Neural cell (in vitro differentiated cells): ENCODE results near the gene FHOD3. TPM values are rescaled to one million over a fixed set of nuclear protein-coding genes. Genes with fewer than 3 reads are reported as not detected.

Experiments used
- H2AFZ ChIP-seq: fragments of 200-600, 300-800 bp; sonication (generic), shearing (Covaris generic); 2 replicates; pipeline ENCODE4 v1.6.0; 2014; ENCODE audit warnings: low read depth, mild to moderate bottlenecking, antibody characterized with exemption, low read length, moderate library complexity
- H3F3A ChIP-seq: fragments of 200-600 bp; shearing (Covaris generic); 2 replicates; pipeline ENCODE4 v1.6.1; 2016; ENCODE audit warnings: mild to moderate bottlenecking, moderate library complexity, mixed read lengths, antibody characterized with exemption, low read length; ENCODE audit not compliant: insufficient read depth, poor library complexity, severe bottlenecking
- H3K27ac ChIP-seq: fragments of 200-600, 300-800 bp; sonication (generic), shearing (Covaris generic); 2 replicates; pipeline ENCODE4 v1.5.1; 2014; ENCODE audit warnings: mild to moderate bottlenecking, low read length, moderate library complexity
- H3K27me3 ChIP-seq: fragments of 300-800, 200-600 bp; sonication (generic), shearing (Covaris generic); 2 replicates; pipeline ENCODE4 v1.6.0; 2014; ENCODE audit warnings: mild to moderate bottlenecking, low read depth, low read length, moderate library complexity; ENCODE audit not compliant: insufficient read depth
- H3K36me3 ChIP-seq: fragments of 300-800, 200-600 bp; sonication (generic), shearing (Covaris generic); 2 replicates; pipeline ENCODE4 v1.5.1; 2014; ENCODE audit warnings: mild to moderate bottlenecking, antibody characterized with exemption, low read length, moderate library complexity; ENCODE audit not compliant: insufficient read depth
- H3K4me2 ChIP-seq: fragments of 300-800, 200-600 bp; sonication (generic), shearing (Covaris generic); 2 replicates; pipeline ENCODE4 v1.6.0; 2014; ENCODE audit warnings: mild to moderate bottlenecking, low read length
- H3K4me3 ChIP-seq: fragments of 300-800, 200-600 bp; sonication (generic), shearing (Covaris generic); 2 replicates; pipeline ENCODE4 v1.5.1; 2014; ENCODE audit warnings: mild to moderate bottlenecking, low read length, moderate library complexity
- H3K79me2 ChIP-seq: fragments of 200-600 bp; shearing (Covaris generic); replicated peaks from 2 replicates; pipeline ENCODE4 v1.6.0; 2014; ENCODE audit warnings: mild to moderate bottlenecking, low read length, moderate library complexity; ENCODE audit not compliant: insufficient read depth
- H3K9ac ChIP-seq: fragments of 300-800, 200-600 bp; sonication (generic), shearing (Covaris generic); 2 replicates; pipeline ENCODE4 v1.6.1; 2016; ENCODE audit warnings: mild to moderate bottlenecking, low read length, mixed read lengths
- H3K9me2 ChIP-seq: fragments of 200-600 bp; shearing (Covaris generic); 2 replicates; pipeline ENCODE4 v1.6.1; 2016; ENCODE audit warnings: mild to moderate bottlenecking, low read length, mixed read lengths; ENCODE audit not compliant: insufficient read depth
- H3K9me3 ChIP-seq: fragments of 200-600, 300-800 bp; sonication (generic), shearing (Covaris generic); 2 replicates; pipeline ENCODE4 v1.6.1; 2016; ENCODE audit warnings: mild to moderate bottlenecking, mixed run types, low read length, moderate library complexity, mixed read lengths
- H4K20me1 ChIP-seq: fragments of 200-600 bp; shearing (Covaris generic); 2 replicates; pipeline ENCODE4 v1.6.1; 2016; ENCODE audit warnings: mild to moderate bottlenecking, mixed run types; ENCODE audit not compliant: insufficient read depth
- CTCF ChIP-seq: fragments of 450-650 bp; IDR thresholded peaks from 2 replicates; pipeline ENCODE4 v1.5.1; 2014; ENCODE audit warnings: antibody characterized with exemption, mild to moderate bottlenecking, moderate library complexity; ENCODE audit not compliant: poor library complexity, severe bottlenecking
- EP300 ChIP-seq: fragments of 450-650 bp; conservative IDR thresholded peaks from 2 replicates; pipeline ENCODE4 v1.6.1; 2014; ENCODE audit warnings: antibody characterized with exemption, mild to moderate bottlenecking, moderate library complexity; ENCODE audit not compliant: poor library complexity, severe bottlenecking
- EZH2 ChIP-seq: fragments of 200-600, 300-800 bp; shearing (Covaris generic), sonication (generic); IDR thresholded peaks from 2 replicates; pipeline ENCODE4 v1.6.1; 2014; ENCODE audit warnings: antibody characterized with exemption, low read length, borderline replicate concordance, mild to moderate bottlenecking; ENCODE audit not compliant: insufficient read depth, poor library complexity, severe bottlenecking
- MXI1 ChIP-seq: fragments of 450-650 bp; conservative IDR thresholded peaks from 2 replicates; pipeline ENCODE4 v1.6.1; 2014; ENCODE audit warnings: antibody characterized with exemption, mild to moderate bottlenecking; ENCODE audit not compliant: poor library complexity, severe bottlenecking
- POLR2AphosphoS5 ChIP-seq: IDR thresholded peaks from 2 replicates; pipeline ENCODE4 v1.6.1; 2012
- RAD21 ChIP-seq: fragments of 450-650 bp; conservative IDR thresholded peaks from 2 replicates; pipeline ENCODE4 v1.6.1; 2014; ENCODE audit warnings: antibody characterized with exemption, mild to moderate bottlenecking, moderate library complexity
- REST ChIP-seq: IDR thresholded peaks from 2 replicates; pipeline ENCODE4 v1.6.1; 2012; ENCODE audit warnings: borderline replicate concordance
- SMC3 ChIP-seq: fragments of 450-650 bp; conservative IDR thresholded peaks from 2 replicates; pipeline ENCODE4 v1.6.1; 2014; ENCODE audit warnings: antibody characterized with exemption, mild to moderate bottlenecking, moderate library complexity; ENCODE audit not compliant: poor library complexity
- TAF1 ChIP-seq: IDR thresholded peaks from 2 replicates; pipeline ENCODE4 v1.6.1; 2012; ENCODE audit warnings: low read depth
- polyA plus RNA-seq: library from polyadenylated mRNA; depleted of rRNA; stranded (reverse); fragments of >200 nt; gene quantifications from 2 replicates; pipeline ENCODE4 v1.2.3, GENCODE V29; 2014

FHOD3 gene
- polyA plus RNA-seq, 1 donor from 2014 or later = 19.4 TPM

- Histone ChIP-seq H3K36me3 (no peaks in the 10 kb centered on the region), H3F3A (no peaks in the 10 kb centered on the region), H3K9me2 (no peaks in the 10 kb centered on the region), H3K9me3 (no peaks in the 10 kb centered on the region), H3K27me3 (no peaks in the 10 kb centered on the region), H3K27ac (no peak overlapping the region), H4K20me1 (no peaks in the 10 kb centered on the region), H3K79me2 (peaks cover 68% of the 10 kb centered on the region), H2AFZ (no peak overlapping the region), H3K4me2 (no peak overlapping the region), H3K4me3 (no peak overlapping the region), H3K9ac (no peak overlapping the region)
- TF ChIP-seq CTCF (no peak), EP300 (no peak), SMC3 (no peak), TAF1 (no peak), RAD21 (no peak), EZH2 (no peak), POLR2AphosphoS5 (no peak), MXI1 (no peak), REST (no peak)
Observed at GRCh38 chr18:36305375-36305774, 7.9 kb downstream of the FHOD3 start.

- Histone ChIP-seq H3K79me2 (peaks cover 48% of the 10 kb centered on the region), H3K27me3 (no peaks in the 10 kb centered on the region)
Observed at GRCh38 chr18:36307513-36307912, 10.0 kb downstream of the FHOD3 start.

More at GRCh38 chr18:36307513-36307912, 10.0 kb downstream of the FHOD3 start:
- Histone ChIP-seq H3K9ac (no peak overlapping the region), H2AFZ (no peak overlapping the region), H3K36me3 (no peaks in the 10 kb centered on the region), H3K4me3 (no peak overlapping the region), H3K4me2 (no peak overlapping the region), H3K9me2 (no peaks in the 10 kb centered on the region), H3K9me3 (no peaks in the 10 kb centered on the region), H3K27ac (no peak overlapping the region), H3F3A (no peaks in the 10 kb centered on the region), H4K20me1 (no peaks in the 10 kb centered on the region)
- no peak for TF ChIP-seq EZH2
- no peak for TF ChIP-seq POLR2AphosphoS5
- no peak for TF ChIP-seq EP300
- TF ChIP-seq RAD21 = no peak
- TF ChIP-seq REST = no peak
- TF ChIP-seq TAF1 = no peak
- TF ChIP-seq SMC3 = no peak
- no peak for TF ChIP-seq CTCF
- no peak for TF ChIP-seq MXI1
